T1000 (cell line): ENCODE results near the gene DEUP1.

Experiments
- DNase-seq: peaks from one replicate; lab custom pipeline; 2025; ENCODE audit warnings: mixed read lengths; lab: John Stamatoyannopoulos, UW

DEUP1 gene

GRCh38 chr11:93480256-93480655, 149.7 kb downstream of the DEUP1 start:
- no peak for DNase-seq

- no peak for DNase-seq
Measured at GRCh38 chr11:93480756-93481155, 150.2 kb downstream of the DEUP1 start.

- no peak for DNase-seq
Measured at GRCh38 chr11:93481279-93481678, 150.7 kb downstream of the DEUP1 start.

- DNase-seq, result no peak
Measured at GRCh38 chr11:93481696-93482095, 151.2 kb downstream of the DEUP1 start.

- no peak for DNase-seq
Measured at GRCh38 chr11:93482556-93482955, 152.0 kb downstream of the DEUP1 start.

GRCh38 chr11:93484716-93485115, 154.2 kb downstream of the DEUP1 start:
- DNase-seq, result no peak

- DNase-seq, result no peak
Measured at GRCh38 chr11:93485983-93486382, 155.4 kb downstream of the DEUP1 start.

- DNase-seq, result no peak
Measured at GRCh38 chr11:93487032-93487483, 156.5 kb downstream of the DEUP1 start.
